K562 (cell line): Measurements from ENCODE around the gene KLHL22. TPM values are rescaled to one million over a fixed set of nuclear protein-coding genes. Genes with fewer than 3 reads are reported as not detected.

Source experiments
- ATF2 ChIP-seq: sonication (generic); formaldehyde crosslinking; IDR thresholded peaks from 2 replicates; pipeline ENCODE4 v1.8.1; 2022; ENCODE audit warnings: missing genetic modification reagents
- BRD9 ChIP-seq: fragments of 450-650 bp; IDR thresholded peaks from 2 replicates; pipeline ENCODE4 v1.6.1; 2018; ENCODE audit warnings: low read depth; ENCODE audit not compliant: partially characterized antibody
- EHMT2 ChIP-seq: fragments of 450-650 bp; IDR thresholded peaks from 2 replicates; pipeline ENCODE4 v1.6.1; 2018; ENCODE audit warnings: antibody characterized with exemption
- FOXJ2 ChIP-seq: fragments of 200-800 bp; sonication (Bioruptor generic); IDR thresholded peaks from 2 replicates; pipeline ENCODE4 v1.6.1; 2016; ENCODE audit warnings: missing genetic modification characterization, missing compliant biosample characterization
- GABPB1 ChIP-seq: sonication (generic); formaldehyde crosslinking; IDR thresholded peaks from 2 replicates; pipeline ENCODE4 v1.8.0; 2022; ENCODE audit warnings: mild to moderate bottlenecking, missing genetic modification reagents
- HLTF ChIP-seq: fragments of 450-650 bp; IDR thresholded peaks from 2 replicates; pipeline ENCODE4 v1.6.1; 2016
- HMGN3 ChIP-seq: IDR thresholded peaks from 2 replicates; pipeline ENCODE4 v1.6.1; 2011; ENCODE audit warnings: borderline replicate concordance, low read depth, mild to moderate bottlenecking, mixed read lengths, low read length; ENCODE audit not compliant: insufficient read length; ENCODE audit errors: extremely low read depth
- HSF4 ChIP-seq: fragments of 250-450 bp; sonication (Bioruptor Pico); IDR thresholded peaks from 2 replicates; pipeline ENCODE4 v2.1.2; 2022; ENCODE audit warnings: mild to moderate bottlenecking, moderate library complexity, borderline replicate concordance
- MEF2A ChIP-seq: IDR thresholded peaks from 2 replicates; pipeline ENCODE4 v1.6.1; 2011; ENCODE audit warnings: low read depth, mild to moderate bottlenecking, low read length, moderate library complexity; ENCODE audit not compliant: control insufficient read depth
- MEIS2 ChIP-seq: fragments of 450-650 bp; IDR thresholded peaks from 2 replicates; pipeline ENCODE4 v1.6.1; 2014; ENCODE audit warnings: mild to moderate bottlenecking; ENCODE audit not compliant: partially characterized antibody
- MLLT1 ChIP-seq, 2 experiments: fragments of 450-650 bp; IDR thresholded peaks; 2 replicates each; pipeline ENCODE4 v1.6.1; 2016
- MNT ChIP-seq, 2 experiments: fragments of 450-650 bp; conservative IDR thresholded peaks; 2 replicates each; pipeline ENCODE4 v1.6.1; 2017; ENCODE audit warnings: mild to moderate bottlenecking in 2 of 2, moderate library complexity in 2 of 2
- MTA2 ChIP-seq: fragments of 450-650 bp; IDR thresholded peaks from 2 replicates; pipeline ENCODE4 v1.6.1; 2016; ENCODE audit warnings: low read depth
- NFRKB ChIP-seq: fragments of 450-650 bp; IDR thresholded peaks from 2 replicates; pipeline ENCODE4 v1.6.1; 2016; ENCODE audit warnings: low read depth
- OTX1 ChIP-seq: fragments of 450-650 bp; formaldehyde crosslinking; IDR thresholded peaks from 2 replicates; pipeline ENCODE4 v1.4.0; 2022; ENCODE audit warnings: mild to moderate bottlenecking
- SMARCA4 ChIP-seq: fragments of 450-650 bp; IDR thresholded peaks from 2 replicates; pipeline ENCODE4 v1.6.1; 2016
- TFAP4 ChIP-seq: sonication (generic); formaldehyde crosslinking; IDR thresholded peaks from 2 replicates; pipeline ENCODE4 v1.8.0; 2022; ENCODE audit warnings: missing genetic modification reagents, mild to moderate bottlenecking, moderate library complexity, borderline replicate concordance
- XRCC3 ChIP-seq: fragments of 450-650 bp; IDR thresholded peaks from 2 replicates; pipeline ENCODE4 v1.6.1; 2017; ENCODE audit warnings: mild to moderate bottlenecking, moderate library complexity
- ZNF431 ChIP-seq: sonication (generic); formaldehyde crosslinking; IDR thresholded peaks from 2 replicates; pipeline ENCODE4 v1.8.0; 2022; ENCODE audit warnings: mild to moderate bottlenecking, missing genetic modification reagents
- ZNF511 ChIP-seq: sonication (generic); formaldehyde crosslinking; IDR thresholded peaks from 2 replicates; pipeline ENCODE4 v1.8.0; 2022; ENCODE audit warnings: mild to moderate bottlenecking, missing genetic modification reagents
- ZNF696 ChIP-seq: fragments of 250-450 bp; sonication (Bioruptor Pico); conservative IDR thresholded peaks from 2 replicates; pipeline ENCODE4 v1.4.0; 2020; ENCODE audit warnings: mild to moderate bottlenecking, moderate library complexity
- polyA plus RNA-seq, 8 experiments: library from polyadenylated mRNA; depleted of rRNA in 4 of 8; stranded (reverse) in 5 of 8; unstranded in 3 of 8; fragments of >200 nt; fragmentation: Nextera tagmentation in 2 of 8; fragmentation: Illumina TruSeq in 1 of 8; extraction: Ambion mirVana in 2 of 8; extraction: Trizol in 1 of 8; gene quantifications; 2 replicates each; pipeline versions ENCODE4 v1.2.1 to v1.2.3, GENCODE V29; 2011 to 2014; ENCODE audit warnings: inconsistent platforms in 1 of 8, missing spikeins in 1 of 8
- total RNA-seq, 7 experiments: library from RNA; depleted of rRNA in 6 of 7; stranded (reverse); fragments of >200 nt in 6 of 7; fragmentation: Illumina TruSeq in 2 of 7; extraction: Trizol in 2 of 7; gene quantifications; 2 replicates each; pipeline versions ENCODE4 v1.2.1 to v1.2.3, GENCODE V29; 2011 to 2021; ENCODE audit warnings: low replicate concordance in 1 of 7
- TF ChIP-seq, protein P1 (sequence below): sonication (generic); formaldehyde crosslinking; IDR thresholded peaks from 2 replicates; pipeline ENCODE4 v1.5.0; 2020; ENCODE audit warnings: missing genetic modification reagents

Gene KLHL22
- total and polyA plus RNA-seq, 9 of the 15 experiments (the other 6 are each of a cell fraction or from before 2014, with no cell fraction given) = 1.3 to 25.6 (median 15.2) TPM

GRCh38 chr22:20469110-20469868 is 26.3 kb downstream of the KLHL22 start (continued):
- TF ChIP-seq ATF2 (CRISPR knock-in tag) (no peak), FOXJ2 (tag) (no peak), XRCC3 (no peak), EHMT2 (0 out of 2 replicates have a peak, but pooled peaks have one; percentile 59), HSF4 (CRISPR knock-in tag) (no peak), HLTF (no peak), MNT (conservative IDR thresholded peaks at IDR 0.05) (no peak), ZNF696 (CRISPR knock-in tag) (no peak), BRD9 (no peak), MLLT1 (IDR thresholded peaks at IDR 0.05) (peak in 1 of 2 experiments; percentile 71; a peak in 1 of 4 replicates), OTX1 (CRISPR knock-in tag) (peak; percentile 57; the same call in 1 of the 2 replicates), MEIS2 (peak; percentile 53), MEF2A (no peak), MTA2 (no peak), HMGN3 (peak; percentile 36), ZNF431 (CRISPR knock-in tag) (0 out of 2 replicates have a peak, but pooled peaks have one; percentile 38), TFAP4 (peak; percentile 23; the same call in 1 of the 2 replicates), SMARCA4 (0 out of 2 replicates have a peak, but pooled peaks have one; percentile 34), ZNF511 (no peak; the same call in 1 of the 2 replicates), NFRKB (no peak), GABPB1 (CRISPR knock-in tag) (no peak)
- TF ChIP-seq, protein P1, sequence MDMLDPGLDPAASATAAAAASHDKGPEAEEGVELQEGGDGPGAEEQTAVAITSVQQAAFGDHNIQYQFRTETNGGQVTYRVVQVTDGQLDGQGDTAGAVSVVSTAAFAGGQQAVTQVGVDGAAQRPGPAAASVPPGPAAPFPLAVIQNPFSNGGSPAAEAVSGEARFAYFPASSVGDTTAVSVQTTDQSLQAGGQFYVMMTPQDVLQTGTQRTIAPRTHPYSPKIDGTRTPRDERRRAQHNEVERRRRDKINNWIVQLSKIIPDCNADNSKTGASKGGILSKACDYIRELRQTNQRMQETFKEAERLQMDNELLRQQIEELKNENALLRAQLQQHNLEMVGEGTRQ (CRISPR knock-in tag) = no peak
